GM21717 (cell line): Measurements from ENCODE around the gene ARMC9.
"Not testable (repeated sequence)": the region's sequence is repeated elsewhere in the genome, so short reads cannot be mapped to it uniquely, and the experiment has no call there.

ENCODE experiments used
- ATAC-seq: cut with Tn5 transposase; IDR thresholded peaks from one replicate; pipeline ENCODE4 v1.9.1; 2021; ENCODE audit warnings: mild to moderate bottlenecking, moderate library complexity; ENCODE audit not compliant: unreplicated experiment

ARMC9 gene

GRCh38 chr2:231359441-231359840 lies 161.0 kb downstream of the ARMC9 start:
- ATAC-seq = no peak

GRCh38 chr2:231359948-231360347 lies 161.5 kb downstream of the ARMC9 start:
- no peak for ATAC-seq

- ATAC-seq = no peak
Measured at GRCh38 chr2:231360401-231360800, 162.0 kb downstream of the ARMC9 start.

- no peak for ATAC-seq
Measured at GRCh38 chr2:231360881-231361371, 162.5 kb downstream of the ARMC9 start.

- ATAC-seq = peak; percentile 67
Measured at GRCh38 chr2:231361701-231362554, 163.5 kb downstream of the ARMC9 start.

- ATAC-seq = no peak
Measured at GRCh38 chr2:231362555-231363184, 164.2 kb downstream of the ARMC9 start.

GRCh38 chr2:231364061-231364460 lies 165.6 kb downstream of the ARMC9 start:
- no peak for ATAC-seq

GRCh38 chr2:231364961-231365810 lies 166.8 kb downstream of the ARMC9 start:
- ATAC-seq = no peak

- ATAC-seq = no peak
Measured at GRCh38 chr2:231367178-231367577, 168.7 kb downstream of the ARMC9 start.

- ATAC-seq = no peak
Measured at GRCh38 chr2:231369580-231370428, 171.4 kb downstream of the ARMC9 start.

GRCh38 chr2:231370429-231370748 lies 172.0 kb downstream of the ARMC9 start:
- no peak for ATAC-seq

- ATAC-seq = no peak
Measured at GRCh38 chr2:231370749-231371429, 172.5 kb downstream of the ARMC9 start.

- no peak for ATAC-seq
Measured at GRCh38 chr2:231371430-231372054, 173.1 kb downstream of the ARMC9 start.

- ATAC-seq = no peak
Measured at GRCh38 chr2:231372326-231372725, 173.9 kb downstream of the ARMC9 start.

GRCh38 chr2:231373184-231373583 lies 174.8 kb downstream of the ARMC9 start:
- ATAC-seq = no peak

GRCh38 chr2:231373786-231374349 lies 175.4 kb downstream of the ARMC9 start:
- ATAC-seq = no peak

GRCh38 chr2:231374771-231375170 lies 176.3 kb downstream of the ARMC9 start:
- ATAC-seq = no peak

- ATAC-seq = not testable (repeated sequence)
Measured at GRCh38 chr2:231375994-231376615, 177.7 kb downstream of the ARMC9 start.

- no peak for ATAC-seq
Measured at GRCh38 chr2:231376857-231377256, 178.4 kb downstream of the ARMC9 start.
